Hepatocyte (in vitro differentiated cells): ENCODE measurements around the gene ODC1. TPM values are rescaled to one million over a fixed set of nuclear protein-coding genes. Genes with fewer than 3 reads are reported as not detected.

Experiments used
- DNase-seq: peaks from one replicate; pipeline ENCODE4 v3.0.0-alpha.2; 2016; ENCODE audit warnings: low spot score
- H2AFZ ChIP-seq: fragments of 200-600 bp; sonication (generic); 2 replicates; pipeline ENCODE4 v1.6.0; 2016; ENCODE audit warnings: antibody characterized with exemption, mild to moderate bottlenecking
- H3K27ac ChIP-seq: fragments of 200-600 bp; sonication (generic); 2 replicates; pipeline ENCODE4 v1.5.1; 2016; ENCODE audit warnings: mild to moderate bottlenecking
- H3K27me3 ChIP-seq: fragments of 200-600 bp; sonication (generic); 2 replicates; pipeline ENCODE4 v1.6.1; 2016
- H3K36me3 ChIP-seq: fragments of 200-600 bp; sonication (generic); replicated peaks from 2 replicates; pipeline ENCODE4 v1.5.1; 2016; ENCODE audit warnings: low read depth; ENCODE audit not compliant: insufficient read depth
- H3K4me1 ChIP-seq: fragments of 200-600 bp; sonication (generic); 2 replicates; pipeline ENCODE4 v1.5.1; 2016; ENCODE audit warnings: mild to moderate bottlenecking, moderate library complexity; ENCODE audit not compliant: insufficient read depth
- H3K4me2 ChIP-seq: fragments of 200-600 bp; sonication (generic); 2 replicates; pipeline ENCODE4 v1.6.0; 2016
- H3K4me3 ChIP-seq: fragments of 200-600 bp; sonication (generic); 2 replicates; pipeline ENCODE4 v1.5.1; 2016; ENCODE audit warnings: mild to moderate bottlenecking
- H3K79me2 ChIP-seq: fragments of 200-600 bp; sonication (generic); 2 replicates; pipeline ENCODE4 v1.6.0; 2017; ENCODE audit warnings: mild to moderate bottlenecking
- H3K9me2 ChIP-seq: fragments of 200-600 bp; sonication (generic); replicated peaks from 2 replicates; pipeline ENCODE4 v1.6.0; 2017; ENCODE audit warnings: mild to moderate bottlenecking; ENCODE audit not compliant: insufficient read depth
- H3K9me3 ChIP-seq: fragments of 200-600 bp; sonication (generic); 2 replicates; pipeline ENCODE4 v1.5.1; 2016; ENCODE audit warnings: low read depth, mild to moderate bottlenecking
- H4K20me1 ChIP-seq: fragments of 200-600 bp; sonication (generic); 2 replicates; pipeline ENCODE4 v1.6.0; 2016; ENCODE audit warnings: mild to moderate bottlenecking; ENCODE audit not compliant: insufficient read depth, poor library complexity, severe bottlenecking
- CTCF ChIP-seq: fragments of 200-600 bp; sonication (generic); IDR thresholded peaks from 2 replicates; pipeline ENCODE4 v1.5.1; 2016; ENCODE audit warnings: antibody characterized with exemption, mild to moderate bottlenecking; ENCODE audit not compliant: poor library complexity
- EZH2 ChIP-seq: fragments of 200-600 bp; sonication (generic); IDR thresholded peaks from 2 replicates; pipeline ENCODE4 v1.6.1; 2016; ENCODE audit warnings: antibody characterized with exemption, mild to moderate bottlenecking, borderline replicate concordance
- EZH2phosphoT487 ChIP-seq: fragments of 200-600 bp; sonication (generic); IDR thresholded peaks from one replicate; pipeline ENCODE4 v1.6.1; 2018; ENCODE audit warnings: antibody characterized with exemption, mild to moderate bottlenecking, low read depth, moderate library complexity; ENCODE audit not compliant: unreplicated experiment, severe bottlenecking
- WGBS: methylation state at CpG from one replicate; pipeline ENCODE4 v1.1.6; 2016; ENCODE audit warnings: low lambda C conversion rate; ENCODE audit errors: missing lambda C conversion rate; 5-methylcytosine and 5-hydroxymethylcytosine counted together
- polyA plus RNA-seq: library from polyadenylated mRNA; unstranded; fragments of >200 nt; fragmentation: Nextera tagmentation; extraction: Ambion mirVana; gene quantifications from 2 replicates; pipeline ENCODE4 v1.2.1, GENCODE V29; 2016
- total RNA-seq: library from RNA; depleted of rRNA; stranded (reverse); fragments of >200 nt; gene quantifications from 2 replicates; pipeline ENCODE4 v1.2.3, GENCODE V29; 2014

The ODC1 gene
- total and polyA plus RNA-seq, 2 experiments from 2014 or later, result 92.8 to 165 TPM

- H3K27ac ChIP-seq, result no peak overlapping the region
- 93% methylated on average over 8 of the region's 8 CpGs for WGBS
Observed at GRCh38 chr2:10441948-10442347, 6.2 kb downstream of the ODC1 start.

GRCh38 chr2:10440736-10441135 is 7.4 kb downstream of the ODC1 start:
- Histone ChIP-seq H3K9me3 (no peaks in the 10 kb centered on the region), H3K27me3 (no peaks in the 10 kb centered on the region), H2AFZ (no peak overlapping the region), H3K4me2 (no peak overlapping the region), H3K27ac (no peak overlapping the region), H3K4me3 (no peak overlapping the region), H3K4me1 (no peaks in the 10 kb centered on the region), H3K9me2 (no peaks in the 10 kb centered on the region), H4K20me1 (peaks cover 17% of the 10 kb centered on the region), H3K36me3 (peaks cover 2% of the 10 kb centered on the region), H3K79me2 (peaks cover 14% of the 10 kb centered on the region)
- DNase-seq, result no peak
- 98% methylated on average over 6 of the region's 6 CpGs for WGBS
- TF ChIP-seq EZH2phosphoT487, result no peak
- no peak for TF ChIP-seq CTCF
- TF ChIP-seq EZH2, result no peak

More at GRCh38 chr2:10441948-10442347, 6.2 kb downstream of the ODC1 start:
- peaks cover 29% of the 10 kb centered on the region for H4K20me1 ChIP-seq
- no peaks in the 10 kb centered on the region for H3K9me2 ChIP-seq
- H3K4me2 ChIP-seq, result no peak overlapping the region
- no peak for TF ChIP-seq EZH2phosphoT487
- no peak for TF ChIP-seq CTCF
- TF ChIP-seq EZH2, result no peak
- H2AFZ ChIP-seq, result no peak overlapping the region
- H3K4me3 ChIP-seq, result no peak overlapping the region
- H3K36me3 ChIP-seq, result peaks cover 2% of the 10 kb centered on the region
- H3K79me2 ChIP-seq, result peaks cover 26% of the 10 kb centered on the region
- H3K27me3 ChIP-seq, result no peaks in the 10 kb centered on the region
- peaks cover 4% of the 10 kb centered on the region for H3K4me1 ChIP-seq
- no peaks in the 10 kb centered on the region for H3K9me3 ChIP-seq
- DNase-seq, result no peak

GRCh38 chr2:10439971-10440370 is 8.2 kb downstream of the ODC1 start:
- H3K4me2 ChIP-seq, result no peak overlapping the region
- H3K4me3 ChIP-seq, result no peak overlapping the region
- DNase-seq, result no peak
- H3K9me3 ChIP-seq, result no peaks in the 10 kb centered on the region
- H3K27ac ChIP-seq, result no peak overlapping the region
- H3K9me2 ChIP-seq, result no peaks in the 10 kb centered on the region
- H3K4me1 ChIP-seq, result no peaks in the 10 kb centered on the region
- peaks cover 2% of the 10 kb centered on the region for H3K36me3 ChIP-seq
- TF ChIP-seq CTCF, result no peak
- TF ChIP-seq EZH2phosphoT487, result no peak
- no peak for TF ChIP-seq EZH2
- peaks cover 7% of the 10 kb centered on the region for H3K79me2 ChIP-seq
- WGBS, result 95% methylated on average over 8 of the region's 8 CpGs
- no peaks in the 10 kb centered on the region for H3K27me3 ChIP-seq
- H2AFZ ChIP-seq, result no peak overlapping the region
- peaks cover 10% of the 10 kb centered on the region for H4K20me1 ChIP-seq
